Measurements from ENCODE around the gene RDX.

- no peak for TF ChIP-seq CTCF (IDR thresholded peaks at IDR 0.05; ENCODE audit: insufficient read depth, low read length, poor library complexity, severe bottlenecking)
- no peak for TF ChIP-seq EZH2phosphoT487 (conservative IDR thresholded peaks at IDR 0.05; ENCODE audit: low read length)
Measured at GRCh38 chr11:110331626-110332025, 35.2 kb upstream of the RDX start.

Data from SU-DHL-6 (cell line).